Ascending aorta (tissue), 2 donors: ENCODE data around the gene DCC. TPM values are rescaled to one million over a fixed set of nuclear protein-coding genes. Genes with fewer than 3 reads are reported as not detected.

Experiments used
- DNase-seq, 2 donors: peaks; one replicate each; pipeline ENCODE4 v3.0.0-alpha.2; 2019; ENCODE audit warnings: low spot score in 2 of 2
- H3K27ac ChIP-seq, 2 donors: fragments of 200-600 bp; sonication (generic); one replicate each; pipeline ENCODE4 v1.5.1; 2016 to 2017; ENCODE audit warnings: mild to moderate bottlenecking in 1 of 2
- H3K27me3 ChIP-seq: fragments of 200-600 bp; sonication (generic); one replicate; pipeline ENCODE4 v1.5.1; 2017
- H3K36me3 ChIP-seq, 2 donors: fragments of 200-600 bp; sonication (generic); one replicate each; pipeline ENCODE4 v1.5.1; 2016
- H3K4me1 ChIP-seq, 2 donors: fragments of 200-600 bp; sonication (generic); one replicate each; pipeline ENCODE4 v1.5.1; 2016 to 2017; ENCODE audit warnings: mild to moderate bottlenecking in 1 of 2
- H3K4me3 ChIP-seq, 2 donors: fragments of 200-600 bp; sonication (generic); one replicate each; pipeline ENCODE4 v1.5.1; 2016 to 2017; ENCODE audit warnings: mild to moderate bottlenecking in 1 of 2
- H3K9me3 ChIP-seq, 2 donors: fragments of 200-600 bp; sonication (generic); one replicate each; pipeline ENCODE4 v1.5.1; 2016
- intact Hi-C: fragments of 100-400 bp; cut with DNase I; formaldehyde crosslinking; loops from one replicate; pipeline ENCODE4 v1.15.1; 2023
- total RNA-seq: library from RNA; depleted of rRNA; stranded (reverse); fragments of >200 nt; gene quantifications from one replicate; pipeline ENCODE4 v1.1.0, GENCODE V29; 2016
- TF ChIP-seq, protein P1 (sequence below), 3 experiments: fragments of 200-600 bp in 2 of 3; fragments of 450-650 bp in 1 of 3; sonication (generic) in 2 of 3; IDR thresholded peaks; one replicate each; pipeline ENCODE4 v1.5.1; 2016 to 2019; ENCODE audit warnings: antibody characterized with exemption in 3 of 3, mild to moderate bottlenecking in 1 of 3, moderate library complexity in 1 of 3

The DCC gene
- total RNA-seq, 1 donor from 2014 or later, result not detected

DNA sequence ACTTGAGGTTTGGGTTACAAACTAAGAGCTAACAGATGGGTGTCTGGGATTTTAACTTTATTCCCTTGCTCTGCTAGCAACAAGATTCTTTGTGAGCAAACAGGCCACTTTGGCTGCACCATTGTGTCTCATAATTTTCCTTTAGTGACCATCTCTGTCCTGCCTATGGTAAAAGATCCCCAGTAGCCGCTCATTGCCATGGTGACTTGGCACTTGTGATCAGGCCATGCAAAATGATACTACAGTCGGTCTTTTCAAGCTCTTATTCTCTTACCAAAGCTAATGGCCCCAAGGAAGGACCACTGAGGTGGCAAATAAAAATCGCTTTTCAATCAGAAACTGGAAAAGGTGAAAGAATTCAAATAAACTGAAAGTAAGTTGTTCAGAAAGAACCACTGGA lies 1047.6 kb downstream of the DCC start:
- DNase-seq, result no peak
- Histone ChIP-seq H3K4me3 (no peak overlapping the region), H3K27me3 (no peaks in the 10 kb centered on the region), H3K4me1 (no peaks in the 10 kb centered on the region), H3K27ac (no peak overlapping the region), H3K9me3 (no peaks in the 10 kb centered on the region), H3K36me3 (no peaks in the 10 kb centered on the region)
- intact Hi-C loops, result no loop called here
- TF ChIP-seq, protein P1, sequence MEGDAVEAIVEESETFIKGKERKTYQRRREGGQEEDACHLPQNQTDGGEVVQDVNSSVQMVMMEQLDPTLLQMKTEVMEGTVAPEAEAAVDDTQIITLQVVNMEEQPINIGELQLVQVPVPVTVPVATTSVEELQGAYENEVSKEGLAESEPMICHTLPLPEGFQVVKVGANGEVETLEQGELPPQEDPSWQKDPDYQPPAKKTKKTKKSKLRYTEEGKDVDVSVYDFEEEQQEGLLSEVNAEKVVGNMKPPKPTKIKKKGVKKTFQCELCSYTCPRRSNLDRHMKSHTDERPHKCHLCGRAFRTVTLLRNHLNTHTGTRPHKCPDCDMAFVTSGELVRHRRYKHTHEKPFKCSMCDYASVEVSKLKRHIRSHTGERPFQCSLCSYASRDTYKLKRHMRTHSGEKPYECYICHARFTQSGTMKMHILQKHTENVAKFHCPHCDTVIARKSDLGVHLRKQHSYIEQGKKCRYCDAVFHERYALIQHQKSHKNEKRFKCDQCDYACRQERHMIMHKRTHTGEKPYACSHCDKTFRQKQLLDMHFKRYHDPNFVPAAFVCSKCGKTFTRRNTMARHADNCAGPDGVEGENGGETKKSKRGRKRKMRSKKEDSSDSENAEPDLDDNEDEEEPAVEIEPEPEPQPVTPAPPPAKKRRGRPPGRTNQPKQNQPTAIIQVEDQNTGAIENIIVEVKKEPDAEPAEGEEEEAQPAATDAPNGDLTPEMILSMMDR (IDR thresholded peaks at IDR 0.05), result no peak

DNA sequence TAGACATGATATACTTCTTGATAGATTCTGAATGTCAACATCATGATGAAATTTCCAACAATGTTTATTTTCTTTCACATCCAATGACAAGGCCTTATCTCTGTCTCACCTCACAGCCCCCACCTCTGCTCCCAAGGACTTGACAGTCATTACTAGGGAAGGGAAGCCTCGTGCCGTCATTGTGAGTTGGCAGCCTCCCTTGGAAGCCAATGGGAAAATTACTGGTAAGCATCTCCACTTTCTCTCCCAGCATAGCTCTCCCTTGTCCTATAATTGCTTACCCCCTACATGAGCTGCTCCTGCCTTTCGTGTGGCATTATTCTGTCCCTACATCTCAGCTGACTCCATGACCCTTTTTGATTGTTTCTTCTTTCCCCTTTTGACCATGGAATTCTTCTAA lies 1062.7 kb downstream of the DCC start:
- DNase-seq, result no peak
- intact Hi-C loops, result no loop called here

DNA sequence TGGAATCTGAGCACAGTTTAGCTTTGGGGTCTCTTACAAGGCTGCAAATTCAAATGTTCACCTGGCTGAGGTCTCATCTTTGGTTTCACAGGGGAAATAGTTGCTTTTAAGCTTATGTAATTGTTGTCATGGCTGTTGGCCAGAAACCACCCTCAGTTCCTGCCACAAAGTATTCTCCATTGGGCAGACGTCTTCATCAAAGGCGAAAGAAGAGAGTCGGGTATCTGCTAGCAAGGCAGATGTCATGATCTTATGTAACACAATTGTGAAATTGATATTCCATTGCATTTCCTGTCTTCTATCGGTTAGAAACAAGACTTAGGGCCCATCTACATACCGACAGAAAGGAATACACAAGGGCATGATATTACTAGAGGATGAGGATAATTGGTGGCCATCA lies 1068.3 kb downstream of the DCC start:
- TF ChIP-seq, protein P1 (IDR thresholded peaks at IDR 0.05), result no peak
- DNase-seq, result no peak
- intact Hi-C loops, result no loop called here
- Histone ChIP-seq H3K9me3 (no peaks in the 10 kb centered on the region), H3K4me3 (no peak overlapping the region), H3K27ac (no peak overlapping the region), H3K27me3 (no peaks in the 10 kb centered on the region), H3K36me3 (no peaks in the 10 kb centered on the region), H3K4me1 (no peaks in the 10 kb centered on the region)

More for the DNA sequence above, 1062.7 kb downstream of the DCC start:
- Histone ChIP-seq H3K9me3 (no peaks in the 10 kb centered on the region), H3K27ac (no peak overlapping the region), H3K36me3 (no peaks in the 10 kb centered on the region), H3K27me3 (no peaks in the 10 kb centered on the region), H3K4me1 (no peaks in the 10 kb centered on the region), H3K4me3 (no peak overlapping the region)
- TF ChIP-seq, protein P1 (IDR thresholded peaks at IDR 0.05), result no peak

DNA sequence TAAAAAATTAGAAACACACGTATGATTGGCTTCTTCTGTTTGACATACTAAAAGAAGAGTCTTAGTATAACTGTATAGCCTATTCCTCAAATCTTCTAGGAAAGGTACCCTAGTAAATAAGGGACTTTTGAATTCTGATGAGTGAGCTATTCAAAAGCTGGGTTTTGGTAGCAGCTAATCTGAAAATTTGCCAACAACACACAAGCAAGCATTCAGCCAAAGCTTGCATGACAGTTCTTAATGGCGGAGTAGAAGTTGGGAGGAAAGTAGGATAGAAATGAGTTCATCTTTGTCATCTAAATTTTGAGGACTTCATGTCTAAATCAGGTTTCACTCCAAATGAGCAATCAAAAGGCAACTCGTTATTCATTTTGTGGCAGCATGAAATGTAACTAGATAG lies 1071.5 kb downstream of the DCC start:
- H3K4me1 ChIP-seq, result no peaks in the 10 kb centered on the region
- intact Hi-C loops, result no loop called here
- H3K27me3 ChIP-seq, result no peaks in the 10 kb centered on the region
- no peak overlapping the region for H3K27ac ChIP-seq
- H3K9me3 ChIP-seq, result no peaks in the 10 kb centered on the region
- no peak for DNase-seq
- TF ChIP-seq, protein P1 (IDR thresholded peaks at IDR 0.05), result no peak
- H3K36me3 ChIP-seq, result no peaks in the 10 kb centered on the region
- no peak overlapping the region for H3K4me3 ChIP-seq

DNA sequence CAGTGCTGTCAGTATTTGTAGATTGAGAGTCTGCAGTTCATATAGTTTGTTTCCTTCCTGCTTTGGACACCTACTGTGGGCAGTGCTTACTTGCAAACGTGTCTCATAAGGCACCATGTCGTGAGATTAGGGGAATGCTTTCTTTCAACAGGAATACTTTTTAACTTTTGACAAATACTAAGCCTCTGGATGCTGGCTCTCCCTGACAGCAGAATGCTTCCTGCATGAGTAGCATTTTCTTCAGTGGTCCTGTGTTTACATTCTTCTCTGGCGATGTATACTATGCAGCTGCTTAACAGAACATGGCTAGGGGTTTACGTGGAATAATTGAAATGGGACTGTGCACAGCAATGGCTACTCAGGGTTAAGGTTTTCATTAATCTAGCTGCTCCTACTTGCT lies 1077.0 kb downstream of the DCC start:
- Histone ChIP-seq H3K4me3 (no peak overlapping the region), H3K27me3 (no peaks in the 10 kb centered on the region), H3K9me3 (no peaks in the 10 kb centered on the region), H3K4me1 (no peaks in the 10 kb centered on the region), H3K36me3 (no peaks in the 10 kb centered on the region), H3K27ac (no peak overlapping the region)
- no peak for DNase-seq
- TF ChIP-seq, protein P1 (IDR thresholded peaks at IDR 0.05), result no peak
- intact Hi-C loops, result no loop called here

DNA sequence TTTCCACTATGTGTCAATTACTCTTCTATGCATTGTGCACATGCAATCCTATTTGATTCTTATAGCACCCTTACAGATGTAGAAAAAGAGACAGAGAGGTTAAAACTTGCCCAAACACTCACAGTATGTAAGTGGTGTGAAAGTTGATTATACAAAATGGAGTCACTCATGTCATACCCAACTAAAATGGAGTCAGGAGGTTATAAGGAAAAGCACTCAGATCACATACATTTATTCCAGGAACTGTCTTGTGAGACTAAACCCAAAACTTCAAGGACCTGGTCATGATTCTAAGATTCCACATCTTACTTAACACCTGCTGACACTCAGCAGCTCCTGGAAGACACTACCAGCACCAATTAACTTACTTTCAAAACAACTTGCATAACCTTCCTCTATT lies 1081.9 kb downstream of the DCC start:
- TF ChIP-seq, protein P1 (IDR thresholded peaks at IDR 0.05), result no peak
- no peak overlapping the region for H3K4me3 ChIP-seq
- no peaks in the 10 kb centered on the region for H3K9me3 ChIP-seq
- no peaks in the 10 kb centered on the region for H3K27me3 ChIP-seq
- no peaks in the 10 kb centered on the region for H3K4me1 ChIP-seq
- DNase-seq, result no peak
- no peaks in the 10 kb centered on the region for H3K36me3 ChIP-seq
- H3K27ac ChIP-seq, result no peak overlapping the region
- intact Hi-C loops, result no loop called here
